Progenitor cell of endocrine pancreas (in vitro differentiated cells): ENCODE data around the gene PCDH7. TPM values are rescaled to one million over a fixed set of nuclear protein-coding genes. Genes with fewer than 3 reads are reported as not detected.

Source experiments
- DNase-seq: peaks from one replicate; pipeline ENCODE4 v3.0.0; 2021; ENCODE audit warnings: low spot score; ENCODE audit not compliant: unreplicated experiment
- H3K27ac Mint-ChIP-seq: 2 replicates; pipeline ENCODE4 v1.8.0; 2021; ENCODE audit warnings: mild to moderate bottlenecking, moderate library complexity, mixed read lengths
- H3K27me3 Mint-ChIP-seq: 2 replicates; pipeline ENCODE4 v1.8.0; 2021; ENCODE audit warnings: mixed read lengths
- H3K36me3 Mint-ChIP-seq: 2 replicates; pipeline ENCODE4 v1.8.0; 2022; ENCODE audit warnings: mixed read lengths; ENCODE audit not compliant: insufficient read depth
- H3K4me1 Mint-ChIP-seq: 2 replicates; pipeline ENCODE4 v1.8.0; 2021; ENCODE audit warnings: low read depth, mixed read lengths
- H3K4me3 Mint-ChIP-seq: 2 replicates; pipeline ENCODE4 v1.8.0; 2021; ENCODE audit warnings: low read depth, mild to moderate bottlenecking, moderate library complexity, mixed read lengths
- H3K9me3 Mint-ChIP-seq: 2 replicates; pipeline ENCODE4 v1.8.0; 2021; ENCODE audit warnings: low read depth, mixed read lengths
- total RNA-seq: library from RNA; stranded (reverse); gene quantifications from 2 replicates; pipeline ENCODE4 v1.2.1, GENCODE V29; 2021
- TF ChIP-seq, protein P1 (sequence below): fragments of 200-600 bp; sonication (generic); IDR thresholded peaks from one replicate; pipeline ENCODE4 v1.5.0; 2021; ENCODE audit warnings: antibody characterized with exemption, mild to moderate bottlenecking; ENCODE audit not compliant: unreplicated experiment

The PCDH7 gene
- total RNA-seq, 1 donor from 2014 or later = 9.9 TPM

DNA sequence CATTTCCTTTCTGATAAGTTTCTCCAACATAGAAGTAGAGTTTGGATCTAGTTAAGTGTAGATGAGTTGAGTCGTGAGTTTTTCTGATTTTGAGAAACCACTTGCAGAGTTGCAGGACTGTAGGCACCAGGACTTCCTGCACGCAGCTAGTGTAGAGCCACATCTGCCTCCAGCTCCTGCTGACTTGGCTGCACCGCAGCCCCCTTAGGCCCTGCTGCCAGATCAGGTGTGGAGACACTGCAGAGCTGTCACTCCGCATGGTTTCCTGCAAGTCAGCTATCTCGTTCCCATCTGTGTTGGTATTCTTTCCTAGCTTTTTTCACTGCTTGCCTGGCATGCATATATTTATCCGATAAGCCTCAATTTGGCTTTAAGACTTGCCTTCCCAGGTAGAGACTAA is 48.9 kb downstream of the PCDH7 start:
- H3K36me3 Mint-ChIP-seq = no peaks in the 10 kb centered on the region
- no peaks in the 10 kb centered on the region for H3K4me1 Mint-ChIP-seq
- no peaks in the 10 kb centered on the region for H3K27me3 Mint-ChIP-seq
- TF ChIP-seq, protein P1, sequence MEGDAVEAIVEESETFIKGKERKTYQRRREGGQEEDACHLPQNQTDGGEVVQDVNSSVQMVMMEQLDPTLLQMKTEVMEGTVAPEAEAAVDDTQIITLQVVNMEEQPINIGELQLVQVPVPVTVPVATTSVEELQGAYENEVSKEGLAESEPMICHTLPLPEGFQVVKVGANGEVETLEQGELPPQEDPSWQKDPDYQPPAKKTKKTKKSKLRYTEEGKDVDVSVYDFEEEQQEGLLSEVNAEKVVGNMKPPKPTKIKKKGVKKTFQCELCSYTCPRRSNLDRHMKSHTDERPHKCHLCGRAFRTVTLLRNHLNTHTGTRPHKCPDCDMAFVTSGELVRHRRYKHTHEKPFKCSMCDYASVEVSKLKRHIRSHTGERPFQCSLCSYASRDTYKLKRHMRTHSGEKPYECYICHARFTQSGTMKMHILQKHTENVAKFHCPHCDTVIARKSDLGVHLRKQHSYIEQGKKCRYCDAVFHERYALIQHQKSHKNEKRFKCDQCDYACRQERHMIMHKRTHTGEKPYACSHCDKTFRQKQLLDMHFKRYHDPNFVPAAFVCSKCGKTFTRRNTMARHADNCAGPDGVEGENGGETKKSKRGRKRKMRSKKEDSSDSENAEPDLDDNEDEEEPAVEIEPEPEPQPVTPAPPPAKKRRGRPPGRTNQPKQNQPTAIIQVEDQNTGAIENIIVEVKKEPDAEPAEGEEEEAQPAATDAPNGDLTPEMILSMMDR = no peak
- H3K27ac Mint-ChIP-seq = no peak overlapping the region
- no peak overlapping the region for H3K4me3 Mint-ChIP-seq
- no peaks in the 10 kb centered on the region for H3K9me3 Mint-ChIP-seq
- DNase-seq = no peak

DNA sequence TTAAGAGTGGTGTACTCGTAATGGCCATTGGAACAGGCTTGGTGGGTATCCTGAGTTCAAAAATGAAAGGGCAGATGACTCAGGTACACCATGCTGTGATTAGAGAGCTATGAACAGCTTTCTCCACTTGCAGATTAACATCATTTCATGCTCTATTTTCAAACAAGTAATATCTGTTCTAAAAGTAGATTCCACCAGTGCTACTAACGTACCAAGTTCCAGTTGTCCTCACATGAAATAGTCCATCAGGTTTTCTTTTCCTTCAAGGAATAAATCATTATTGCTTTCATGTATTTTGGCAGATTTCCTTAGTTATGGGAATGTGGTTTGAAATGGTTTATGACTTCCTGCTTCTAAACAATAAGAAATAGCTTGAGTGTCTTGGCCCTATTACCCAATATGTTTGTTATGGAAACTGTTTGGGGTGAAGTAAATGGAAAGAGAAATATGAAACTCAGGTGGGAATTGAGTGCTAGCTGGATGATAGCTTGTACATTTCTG is 49.9 kb downstream of the PCDH7 start:
- no peaks in the 10 kb centered on the region for H3K27me3 Mint-ChIP-seq
- H3K27ac Mint-ChIP-seq = no peak overlapping the region
- no peak overlapping the region for H3K4me3 Mint-ChIP-seq
- no peaks in the 10 kb centered on the region for H3K36me3 Mint-ChIP-seq
- no peak for DNase-seq
- peaks cover 5% of the 10 kb centered on the region for H3K4me1 Mint-ChIP-seq
- TF ChIP-seq, protein P1 = no peak
- no peaks in the 10 kb centered on the region for H3K9me3 Mint-ChIP-seq

DNA sequence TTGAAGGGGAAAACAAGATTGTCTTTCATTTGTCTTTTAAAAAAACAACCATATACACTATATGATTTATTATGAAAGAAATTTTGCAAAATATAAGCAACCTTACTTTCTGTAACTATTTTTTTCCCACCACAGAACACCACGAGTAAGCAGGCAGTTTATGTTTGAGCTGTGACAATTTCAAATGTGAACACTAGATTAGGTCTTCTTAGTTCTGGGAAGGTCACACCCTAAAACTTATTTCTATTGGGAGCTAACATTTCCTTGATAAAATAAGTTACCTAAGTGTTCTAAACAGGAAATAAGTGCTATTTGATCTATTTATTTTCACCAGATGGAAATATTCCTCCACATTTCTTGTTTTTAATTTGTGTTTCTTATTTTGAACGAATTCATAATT is 50.6 kb downstream of the PCDH7 start:
- no peaks in the 10 kb centered on the region for H3K36me3 Mint-ChIP-seq
- H3K27me3 Mint-ChIP-seq = no peaks in the 10 kb centered on the region
- no peak overlapping the region for H3K4me3 Mint-ChIP-seq
- peaks cover 5% of the 10 kb centered on the region for H3K4me1 Mint-ChIP-seq
- H3K9me3 Mint-ChIP-seq = no peaks in the 10 kb centered on the region
- H3K27ac Mint-ChIP-seq = no peak overlapping the region
- TF ChIP-seq, protein P1 = no peak
- no peak for DNase-seq

DNA sequence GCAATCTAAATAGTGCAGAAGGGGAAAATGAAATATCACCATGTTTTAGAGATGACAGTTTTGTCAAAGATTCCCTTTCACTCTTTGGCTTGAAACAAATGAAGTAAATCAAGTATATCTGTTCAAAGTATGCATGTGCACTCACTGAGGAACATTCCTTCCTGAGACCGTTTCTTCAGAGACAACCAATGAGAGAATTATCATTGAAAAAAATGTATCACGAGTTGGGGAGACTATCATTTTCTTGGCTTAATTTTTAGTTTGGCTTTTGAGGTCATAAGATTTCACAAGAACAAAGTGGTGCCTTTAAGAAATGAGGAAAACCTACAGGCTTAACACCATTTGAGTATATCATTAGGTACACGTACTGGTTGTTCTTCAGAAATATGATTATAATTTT is 56.3 kb downstream of the PCDH7 start:
- Mint-ChIP-seq H3K9me3 (no peaks in the 10 kb centered on the region), H3K27me3 (no peaks in the 10 kb centered on the region), H3K4me3 (no peak overlapping the region), H3K27ac (peak overlapping the region; percentile 72), H3K4me1 (peaks cover 6% of the 10 kb centered on the region), H3K36me3 (no peaks in the 10 kb centered on the region)
- DNase-seq = no peak
- TF ChIP-seq, protein P1 = no peak

DNA sequence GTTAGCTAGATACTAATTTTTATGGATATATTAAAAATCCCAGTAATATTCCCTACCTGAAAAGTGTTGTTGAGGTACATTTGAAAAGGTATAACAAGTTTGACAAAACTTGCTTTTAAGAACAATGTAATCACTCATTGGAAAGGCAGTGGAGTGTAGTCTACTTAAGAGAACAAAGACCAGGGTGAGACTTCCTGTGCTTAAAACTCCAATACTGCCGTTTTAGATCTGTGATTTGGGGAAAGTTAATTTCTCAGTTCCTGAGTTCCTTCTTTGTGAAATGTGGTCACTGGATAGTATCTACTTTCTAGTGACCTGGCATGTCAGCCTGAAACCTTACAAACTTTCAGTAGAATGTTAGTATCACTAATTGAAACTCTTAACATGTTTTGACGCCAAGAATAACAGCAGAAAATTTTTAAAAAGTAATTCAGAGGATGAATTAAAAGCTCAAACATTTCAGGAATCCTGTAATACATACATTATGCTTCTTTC is 56.8 kb downstream of the PCDH7 start:
- no peak overlapping the region for H3K4me3 Mint-ChIP-seq
- DNase-seq = no peak
- H3K27ac Mint-ChIP-seq = no peak overlapping the region
- no peaks in the 10 kb centered on the region for H3K27me3 Mint-ChIP-seq
- peaks cover 6% of the 10 kb centered on the region for H3K4me1 Mint-ChIP-seq
- no peaks in the 10 kb centered on the region for H3K9me3 Mint-ChIP-seq
- TF ChIP-seq, protein P1 = no peak
- no peaks in the 10 kb centered on the region for H3K36me3 Mint-ChIP-seq
